Stimulated activated naive CD4-positive, alpha-beta T cell (primary cell): ENCODE results near the gene PITX2.
A peak's percentile ranks its signal among the peaks of the same experiment; 100 is the strongest.

Experiments
- DNase-seq, 6 experiments: peaks; one replicate each; lab custom pipeline; 2025; lab: John Stamatoyannopoulos, UW

The PITX2 gene

GRCh38 chr4:110636171-110636679 lies 13.3 kb upstream of the PITX2 start:
- DNase-seq, result no peak

GRCh38 chr4:110635163-110635865 lies 12.4 kb upstream of the PITX2 start:
- DNase-seq, result no peak

- DNase-seq, result no peak
Measured at GRCh38 chr4:110634350-110635162, 11.7 kb upstream of the PITX2 start.

- no peak for DNase-seq
Measured at GRCh38 chr4:110633358-110634341, 10.8 kb upstream of the PITX2 start.

GRCh38 chr4:110632506-110633357 lies 9.9 kb upstream of the PITX2 start:
- DNase-seq, result no peak

GRCh38 chr4:110631584-110632505 lies 9.0 kb upstream of the PITX2 start:
- DNase-seq, result no peak

GRCh38 chr4:110630688-110631402 lies 8.0 kb upstream of the PITX2 start:
- DNase-seq, result peak in 1 of 6 experiments; percentile 39

GRCh38 chr4:110629780-110630687 lies 7.2 kb upstream of the PITX2 start:
- DNase-seq, result peak in 1 of 6 experiments; percentile 29

- DNase-seq, result no peak
Measured at GRCh38 chr4:110629214-110629754, 6.4 kb upstream of the PITX2 start.

- no peak for DNase-seq
Measured at GRCh38 chr4:110628663-110629213, 5.9 kb upstream of the PITX2 start.

GRCh38 chr4:110627977-110628662 lies 5.2 kb upstream of the PITX2 start:
- DNase-seq, result no peak

- no peak for DNase-seq
Measured at GRCh38 chr4:110626532-110627153, 3.8 kb upstream of the PITX2 start.

GRCh38 chr4:110625576-110626257 lies 2.8 kb upstream of the PITX2 start:
- no peak for DNase-seq

- no peak for DNase-seq
Measured at GRCh38 chr4:110624904-110625494, 2.1 kb upstream of the PITX2 start.

- no peak for DNase-seq
Measured at GRCh38 chr4:110624398-110624780, 1.5 kb upstream of the PITX2 start.
